Measurements from ENCODE around the gene GUCD1. TPM values are rescaled to one million over a fixed set of nuclear protein-coding genes. Genes with fewer than 3 reads are reported as not detected.

GUCD1 gene
- total and polyA plus RNA-seq, 2 of the 13 experiments (the other 11 are each of a cell fraction or from before 2014, with no cell fraction given): 128 to 245 TPM

GRCh38 chr22:24514241-24515026, 40.5 kb downstream of the GUCD1 start (continued):
- TF ChIP-seq, protein P1, sequence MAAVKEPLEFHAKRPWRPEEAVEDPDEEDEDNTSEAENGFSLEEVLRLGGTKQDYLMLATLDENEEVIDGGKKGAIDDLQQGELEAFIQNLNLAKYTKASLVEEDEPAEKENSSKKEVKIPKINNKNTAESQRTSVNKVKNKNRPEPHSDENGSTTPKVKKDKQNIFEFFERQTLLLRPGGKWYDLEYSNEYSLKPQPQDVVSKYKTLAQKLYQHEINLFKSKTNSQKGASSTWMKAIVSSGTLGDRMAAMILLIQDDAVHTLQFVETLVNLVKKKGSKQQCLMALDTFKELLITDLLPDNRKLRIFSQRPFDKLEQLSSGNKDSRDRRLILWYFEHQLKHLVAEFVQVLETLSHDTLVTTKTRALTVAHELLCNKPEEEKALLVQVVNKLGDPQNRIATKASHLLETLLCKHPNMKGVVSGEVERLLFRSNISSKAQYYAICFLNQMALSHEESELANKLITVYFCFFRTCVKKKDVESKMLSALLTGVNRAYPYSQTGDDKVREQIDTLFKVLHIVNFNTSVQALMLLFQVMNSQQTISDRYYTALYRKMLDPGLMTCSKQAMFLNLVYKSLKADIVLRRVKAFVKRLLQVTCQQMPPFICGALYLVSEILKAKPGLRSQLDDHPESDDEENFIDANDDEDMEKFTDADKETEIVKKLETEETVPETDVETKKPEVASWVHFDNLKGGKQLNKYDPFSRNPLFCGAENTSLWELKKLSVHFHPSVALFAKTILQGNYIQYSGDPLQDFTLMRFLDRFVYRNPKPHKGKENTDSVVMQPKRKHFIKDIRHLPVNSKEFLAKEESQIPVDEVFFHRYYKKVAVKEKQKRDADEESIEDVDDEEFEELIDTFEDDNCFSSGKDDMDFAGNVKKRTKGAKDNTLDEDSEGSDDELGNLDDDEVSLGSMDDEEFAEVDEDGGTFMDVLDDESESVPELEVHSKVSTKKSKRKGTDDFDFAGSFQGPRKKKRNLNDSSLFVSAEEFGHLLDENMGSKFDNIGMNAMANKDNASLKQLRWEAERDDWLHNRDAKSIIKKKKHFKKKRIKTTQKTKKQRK (IDR thresholded peaks at IDR 0.05; ENCODE audit: low read length): no peak
- TF ChIP-seq CHCHD3 (CRISPR knock-in tag; IDR thresholded peaks at IDR 0.05): 0 out of 2 replicates have a peak, but pooled peaks have one; percentile 51
- TF ChIP-seq GLI4 (CRISPR knock-in tag; IDR thresholded peaks at IDR 0.05; ENCODE audit: borderline replicate concordance): no peak
- TF ChIP-seq NFKBIZ (CRISPR knock-in tag; IDR thresholded peaks at IDR 0.05): peak; percentile 97
- no peak for TF ChIP-seq ZNF207 (IDR thresholded peaks at IDR 0.05; ENCODE audit: borderline replicate concordance)
- peak; percentile 99 for TF ChIP-seq FOXA3 (CRISPR knock-in tag; IDR thresholded peaks at IDR 0.05)
- TF ChIP-seq, protein P2, sequence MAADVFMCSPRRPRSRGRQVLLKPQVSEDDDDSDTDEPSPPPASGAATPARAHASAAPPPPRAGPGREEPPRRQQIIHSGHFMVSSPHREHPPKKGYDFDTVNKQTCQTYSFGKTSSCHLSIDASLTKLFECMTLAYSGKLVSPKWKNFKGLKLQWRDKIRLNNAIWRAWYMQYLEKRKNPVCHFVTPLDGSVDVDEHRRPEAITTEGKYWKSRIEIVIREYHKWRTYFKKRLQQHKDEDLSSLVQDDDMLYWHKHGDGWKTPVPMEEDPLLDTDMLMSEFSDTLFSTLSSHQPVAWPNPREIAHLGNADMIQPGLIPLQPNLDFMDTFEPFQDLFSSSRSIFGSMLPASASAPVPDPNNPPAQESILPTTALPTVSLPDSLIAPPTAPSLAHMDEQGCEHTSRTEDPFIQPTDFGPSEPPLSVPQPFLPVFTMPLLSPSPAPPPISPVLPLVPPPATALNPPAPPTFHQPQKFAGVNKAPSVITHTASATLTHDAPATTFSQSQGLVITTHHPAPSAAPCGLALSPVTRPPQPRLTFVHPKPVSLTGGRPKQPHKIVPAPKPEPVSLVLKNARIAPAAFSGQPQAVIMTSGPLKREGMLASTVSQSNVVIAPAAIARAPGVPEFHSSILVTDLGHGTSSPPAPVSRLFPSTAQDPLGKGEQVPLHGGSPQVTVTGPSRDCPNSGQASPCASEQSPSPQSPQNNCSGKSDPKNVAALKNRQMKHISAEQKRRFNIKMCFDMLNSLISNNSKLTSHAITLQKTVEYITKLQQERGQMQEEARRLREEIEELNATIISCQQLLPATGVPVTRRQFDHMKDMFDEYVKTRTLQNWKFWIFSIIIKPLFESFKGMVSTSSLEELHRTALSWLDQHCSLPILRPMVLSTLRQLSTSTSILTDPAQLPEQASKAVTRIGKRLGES (CRISPR knock-in tag; IDR thresholded peaks at IDR 0.05; ENCODE audit: borderline replicate concordance): peak; percentile 99
- peak; percentile 97; the same call in 1 of the 2 replicates for TF ChIP-seq MIER3 (CRISPR knock-in tag; IDR thresholded peaks at IDR 0.05; ENCODE audit: borderline replicate concordance)
- no peak; the same call in 1 of the 2 replicates for TF ChIP-seq PHF8 (CRISPR knock-in tag; IDR thresholded peaks at IDR 0.05)
- TF ChIP-seq REPIN1 (CRISPR knock-in tag; IDR thresholded peaks at IDR 0.05; ENCODE audit: borderline replicate concordance, low read depth): peak; percentile 98
- TF ChIP-seq ERF (CRISPR knock-in tag; IDR thresholded peaks at IDR 0.05): peak; percentile 99
- TF ChIP-seq NFE2L1 (CRISPR knock-in tag; IDR thresholded peaks at IDR 0.05; ENCODE audit: borderline replicate concordance): 0 out of 2 replicates have a peak, but pooled peaks have one; percentile 63
- TF ChIP-seq MXI1 (IDR thresholded peaks at IDR 0.05; ENCODE audit: borderline replicate concordance, low read depth, low read length): peak; percentile 80; the same call in 2 of the 3 replicates
- TF ChIP-seq, protein P3, sequence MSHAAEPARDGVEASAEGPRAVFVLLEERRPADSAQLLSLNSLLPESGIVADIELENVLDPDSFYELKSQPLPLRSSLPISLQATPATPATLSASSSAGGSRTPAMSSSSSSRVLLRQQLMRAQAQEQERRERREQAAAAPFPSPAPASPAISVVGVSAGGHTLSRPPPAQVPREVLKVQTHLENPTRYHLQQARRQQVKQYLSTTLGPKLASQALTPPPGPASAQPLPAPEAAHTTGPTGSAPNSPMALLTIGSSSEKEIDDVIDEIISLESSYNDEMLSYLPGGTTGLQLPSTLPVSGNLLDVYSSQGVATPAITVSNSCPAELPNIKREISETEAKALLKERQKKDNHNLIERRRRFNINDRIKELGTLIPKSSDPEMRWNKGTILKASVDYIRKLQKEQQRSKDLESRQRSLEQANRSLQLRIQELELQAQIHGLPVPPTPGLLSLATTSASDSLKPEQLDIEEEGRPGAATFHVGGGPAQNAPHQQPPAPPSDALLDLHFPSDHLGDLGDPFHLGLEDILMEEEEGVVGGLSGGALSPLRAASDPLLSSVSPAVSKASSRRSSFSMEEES (CRISPR knock-in tag; IDR thresholded peaks at IDR 0.05): peak; percentile 96
- peak; percentile 41; the same call in 1 of the 2 replicates for TF ChIP-seq POLR2G (IDR thresholded peaks at IDR 0.05; ENCODE audit: low read depth, low read length)
- peak; percentile 79; the same call in 1 of the 2 replicates for TF ChIP-seq RARG (CRISPR knock-in tag; IDR thresholded peaks at IDR 0.05; ENCODE audit: low read depth)
- TF ChIP-seq NKX3-1 (CRISPR knock-in tag; IDR thresholded peaks at IDR 0.05): peak; percentile 92; the same call in 1 of the 2 replicates
- TF ChIP-seq ZZZ3 (CRISPR knock-in tag; IDR thresholded peaks at IDR 0.05; ENCODE audit: borderline replicate concordance): 0 out of 2 replicates have a peak, but pooled peaks have one; percentile 36
- peak; percentile 95 for TF ChIP-seq MYC (CRISPR knock-in tag; IDR thresholded peaks at IDR 0.05; ENCODE audit: borderline replicate concordance)
